Astrocyte (in vitro differentiated cells and primary cell): ENCODE data around the gene MSANTD4. TPM values are rescaled to one million over a fixed set of nuclear protein-coding genes. Genes with fewer than 3 reads are reported as not detected.

Experiments
- DNase-seq: peaks from one replicate; pipeline ENCODE4 v3.0.0-alpha.2; 2010; ENCODE audit warnings: low read depth
- FAIRE-seq: peaks from 2 replicates; lab custom pipeline; 2011; peaks lifted over from hg19 to GRCh38; lab: Jason Lieb, UNC
- H2AFZ ChIP-seq: 2 replicates; pipeline ENCODE4 v1.6.0; 2012; ENCODE audit warnings: low read depth, low read length, inconsistent platforms
- H3K27ac ChIP-seq: 2 replicates; pipeline ENCODE4 v1.5.1; 2011; ENCODE audit warnings: low read depth, low read length, inconsistent platforms
- H3K27me3 ChIP-seq: 2 replicates; pipeline ENCODE4 v1.6.0; 2011; ENCODE audit warnings: low read length, inconsistent platforms; ENCODE audit not compliant: insufficient read depth
- H3K36me3 ChIP-seq: 2 replicates; pipeline ENCODE4 v1.5.1; 2011; ENCODE audit warnings: low read length, inconsistent platforms; ENCODE audit not compliant: insufficient read depth
- H3K4me1 ChIP-seq: 2 replicates; pipeline ENCODE4 v1.5.1; 2011; ENCODE audit warnings: low read length, inconsistent platforms; ENCODE audit not compliant: insufficient read depth
- H3K4me2 ChIP-seq: 2 replicates; pipeline ENCODE4 v1.6.0; 2012; ENCODE audit warnings: low read length, inconsistent platforms
- H3K4me3 ChIP-seq: 2 replicates; pipeline ENCODE4 v1.5.1; 2011; ENCODE audit warnings: low read depth, mild to moderate bottlenecking, low read length, inconsistent platforms; ENCODE audit not compliant: insufficient read depth
- H3K79me2 ChIP-seq: 2 replicates; pipeline ENCODE4 v1.6.0; 2012; ENCODE audit warnings: mild to moderate bottlenecking, low read length, inconsistent platforms; ENCODE audit not compliant: insufficient read depth
- H3K9ac ChIP-seq: 2 replicates; pipeline ENCODE4 v1.6.0; 2012; ENCODE audit warnings: mild to moderate bottlenecking, low read length, inconsistent platforms
- H3K9me3 ChIP-seq: 2 replicates; pipeline ENCODE4 v1.5.1; 2012; ENCODE audit warnings: low read depth, mild to moderate bottlenecking, low read length, inconsistent platforms; ENCODE audit not compliant: insufficient read depth
- H4K20me1 ChIP-seq: 2 replicates; pipeline ENCODE4 v1.6.0; 2012; ENCODE audit warnings: low read length, inconsistent platforms; ENCODE audit not compliant: insufficient read depth
- H3K27ac Mint-ChIP-seq: one replicate; pipeline ENCODE4 v1.8.0; 2021; ENCODE audit warnings: mild to moderate bottlenecking, mixed read lengths; ENCODE audit not compliant: unreplicated experiment
- H3K27me3 Mint-ChIP-seq: one replicate; pipeline ENCODE4 v1.8.0; 2021; ENCODE audit warnings: low read depth, mixed read lengths; ENCODE audit not compliant: unreplicated experiment
- H3K36me3 Mint-ChIP-seq: one replicate; pipeline ENCODE4 v1.8.0; 2021; ENCODE audit warnings: low read depth, mixed read lengths; ENCODE audit not compliant: unreplicated experiment
- H3K4me1 Mint-ChIP-seq: one replicate; pipeline ENCODE4 v1.8.0; 2021; ENCODE audit warnings: low read depth, mixed read lengths; ENCODE audit not compliant: unreplicated experiment
- H3K4me3 Mint-ChIP-seq: one replicate; pipeline ENCODE4 v1.8.0; 2021; ENCODE audit warnings: mild to moderate bottlenecking, moderate library complexity, mixed read lengths; ENCODE audit not compliant: unreplicated experiment
- H3K9me3 Mint-ChIP-seq: one replicate; pipeline ENCODE4 v1.8.0; 2021; ENCODE audit warnings: mild to moderate bottlenecking, mixed read lengths; ENCODE audit not compliant: unreplicated experiment
- CTCF ChIP-seq: IDR thresholded peaks from 2 replicates; pipeline ENCODE4 v1.5.1; 2011; ENCODE audit warnings: low read depth, mild to moderate bottlenecking, inconsistent platforms, low read length, moderate library complexity; ENCODE audit not compliant: insufficient read depth
- EZH2 ChIP-seq: IDR thresholded peaks from 2 replicates; pipeline ENCODE4 v1.6.1; 2012; ENCODE audit warnings: mild to moderate bottlenecking, low read length, inconsistent platforms; ENCODE audit not compliant: insufficient read depth
- total RNA-seq: library from RNA; stranded (reverse); gene quantifications from 2 replicates; pipeline ENCODE4 v1.2.1, GENCODE V29; 2021

The MSANTD4 gene
- total RNA-seq, 1 donor from 2014 or later, result 19.8 TPM

GRCh38 chr11:105969756-105970155 lies 52.3 kb downstream of the MSANTD4 start:
- Mint-ChIP-seq H3K27ac (no peak overlapping the region), H3K4me3 (no peak overlapping the region), H3K36me3 (no peaks in the 10 kb centered on the region), H3K27me3 (no peaks in the 10 kb centered on the region), H3K9me3 (no peaks in the 10 kb centered on the region), H3K4me1 (peaks cover 8% of the 10 kb centered on the region)
- Histone ChIP-seq H3K4me1 (peaks cover 7% of the 10 kb centered on the region), H3K4me2 (no peak overlapping the region), H4K20me1 (no peaks in the 10 kb centered on the region), H2AFZ (no peak overlapping the region), H3K27me3 (no peaks in the 10 kb centered on the region), H3K9ac (no peak overlapping the region), H3K27ac (no peak overlapping the region), H3K4me3 (no peak overlapping the region), H3K9me3 (no peaks in the 10 kb centered on the region), H3K36me3 (no peaks in the 10 kb centered on the region), H3K79me2 (no peaks in the 10 kb centered on the region)
- no peak for TF ChIP-seq CTCF
- no peak for TF ChIP-seq EZH2
- DNase-seq (no peak), FAIRE-seq (no peak)

GRCh38 chr11:105968021-105968697 lies 53.9 kb downstream of the MSANTD4 start:
- H3K4me1 Mint-ChIP-seq, result peaks cover 8% of the 10 kb centered on the region
- no peak overlapping the region for H3K4me3 Mint-ChIP-seq
- no peak for TF ChIP-seq CTCF
- no peak for TF ChIP-seq EZH2
- Histone ChIP-seq H3K79me2 (no peaks in the 10 kb centered on the region), H4K20me1 (no peaks in the 10 kb centered on the region), H3K4me1 (peaks cover 7% of the 10 kb centered on the region), H3K9me3 (no peaks in the 10 kb centered on the region), H3K27me3 (no peaks in the 10 kb centered on the region), H3K4me2 (no peak overlapping the region), H3K27ac (no peak overlapping the region), H3K4me3 (no peak overlapping the region), H3K9ac (no peak overlapping the region), H3K36me3 (no peaks in the 10 kb centered on the region), H2AFZ (no peak overlapping the region)
- H3K27ac Mint-ChIP-seq, result no peak overlapping the region
- peak; percentile 67 for DNase-seq
- no peak for FAIRE-seq
- no peaks in the 10 kb centered on the region for H3K9me3 Mint-ChIP-seq
- no peaks in the 10 kb centered on the region for H3K27me3 Mint-ChIP-seq
- no peaks in the 10 kb centered on the region for H3K36me3 Mint-ChIP-seq
